Neural cell (in vitro differentiated cells): Measurements from ENCODE around the gene TBC1D3.
"Not testable (repeated sequence)": the region's sequence is repeated elsewhere in the genome, so short reads cannot be mapped to it uniquely, and the experiment has no call there.

Experiments
- EP300 ChIP-seq: fragments of 450-650 bp; conservative IDR thresholded peaks from 2 replicates; pipeline ENCODE4 v1.6.1; 2014; ENCODE audit warnings: antibody characterized with exemption, mild to moderate bottlenecking, moderate library complexity; ENCODE audit not compliant: poor library complexity, severe bottlenecking
- EZH2 ChIP-seq: fragments of 200-600, 300-800 bp; shearing (Covaris generic), sonication (generic); IDR thresholded peaks from 2 replicates; pipeline ENCODE4 v1.6.1; 2014; ENCODE audit warnings: antibody characterized with exemption, low read length, borderline replicate concordance, mild to moderate bottlenecking; ENCODE audit not compliant: insufficient read depth, poor library complexity, severe bottlenecking
- MXI1 ChIP-seq: fragments of 450-650 bp; conservative IDR thresholded peaks from 2 replicates; pipeline ENCODE4 v1.6.1; 2014; ENCODE audit warnings: antibody characterized with exemption, mild to moderate bottlenecking; ENCODE audit not compliant: poor library complexity, severe bottlenecking
- POLR2AphosphoS5 ChIP-seq: IDR thresholded peaks from 2 replicates; pipeline ENCODE4 v1.6.1; 2012
- RAD21 ChIP-seq: fragments of 450-650 bp; conservative IDR thresholded peaks from 2 replicates; pipeline ENCODE4 v1.6.1; 2014; ENCODE audit warnings: antibody characterized with exemption, mild to moderate bottlenecking, moderate library complexity
- TF ChIP-seq, protein P1 (sequence below): fragments of 450-650 bp; IDR thresholded peaks from 2 replicates; pipeline ENCODE4 v1.5.1; 2014; ENCODE audit warnings: antibody characterized with exemption, mild to moderate bottlenecking, moderate library complexity; ENCODE audit not compliant: poor library complexity, severe bottlenecking
- TF ChIP-seq, protein P2 (sequence below): IDR thresholded peaks from 2 replicates; pipeline ENCODE4 v1.6.1; 2012; ENCODE audit warnings: borderline replicate concordance

DNA sequence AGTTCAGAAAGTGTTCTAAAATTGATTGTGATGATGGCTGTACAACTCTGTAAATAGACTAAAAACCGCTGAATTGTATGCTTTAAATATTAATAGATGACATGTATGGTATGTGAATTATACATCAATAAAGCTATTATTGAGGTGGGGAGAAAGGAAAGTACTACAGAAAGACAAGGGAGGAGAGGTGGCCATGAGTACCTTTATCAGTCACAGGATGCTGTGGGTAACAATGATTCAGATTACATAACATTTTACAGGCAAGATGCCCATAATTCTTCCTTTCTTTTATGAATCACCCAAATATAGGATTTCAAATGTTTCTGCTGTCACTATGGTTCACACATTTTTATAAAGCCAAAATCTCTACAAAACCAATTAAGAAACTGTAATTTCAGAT lies 28.5 kb upstream of the TBC1D3 start:
- TF ChIP-seq, protein P1, sequence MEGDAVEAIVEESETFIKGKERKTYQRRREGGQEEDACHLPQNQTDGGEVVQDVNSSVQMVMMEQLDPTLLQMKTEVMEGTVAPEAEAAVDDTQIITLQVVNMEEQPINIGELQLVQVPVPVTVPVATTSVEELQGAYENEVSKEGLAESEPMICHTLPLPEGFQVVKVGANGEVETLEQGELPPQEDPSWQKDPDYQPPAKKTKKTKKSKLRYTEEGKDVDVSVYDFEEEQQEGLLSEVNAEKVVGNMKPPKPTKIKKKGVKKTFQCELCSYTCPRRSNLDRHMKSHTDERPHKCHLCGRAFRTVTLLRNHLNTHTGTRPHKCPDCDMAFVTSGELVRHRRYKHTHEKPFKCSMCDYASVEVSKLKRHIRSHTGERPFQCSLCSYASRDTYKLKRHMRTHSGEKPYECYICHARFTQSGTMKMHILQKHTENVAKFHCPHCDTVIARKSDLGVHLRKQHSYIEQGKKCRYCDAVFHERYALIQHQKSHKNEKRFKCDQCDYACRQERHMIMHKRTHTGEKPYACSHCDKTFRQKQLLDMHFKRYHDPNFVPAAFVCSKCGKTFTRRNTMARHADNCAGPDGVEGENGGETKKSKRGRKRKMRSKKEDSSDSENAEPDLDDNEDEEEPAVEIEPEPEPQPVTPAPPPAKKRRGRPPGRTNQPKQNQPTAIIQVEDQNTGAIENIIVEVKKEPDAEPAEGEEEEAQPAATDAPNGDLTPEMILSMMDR = not testable (repeated sequence)
- TF ChIP-seq EZH2, POLR2AphosphoS5, MXI1, RAD21, EP300: not testable (repeated sequence)
- TF ChIP-seq, protein P2, sequence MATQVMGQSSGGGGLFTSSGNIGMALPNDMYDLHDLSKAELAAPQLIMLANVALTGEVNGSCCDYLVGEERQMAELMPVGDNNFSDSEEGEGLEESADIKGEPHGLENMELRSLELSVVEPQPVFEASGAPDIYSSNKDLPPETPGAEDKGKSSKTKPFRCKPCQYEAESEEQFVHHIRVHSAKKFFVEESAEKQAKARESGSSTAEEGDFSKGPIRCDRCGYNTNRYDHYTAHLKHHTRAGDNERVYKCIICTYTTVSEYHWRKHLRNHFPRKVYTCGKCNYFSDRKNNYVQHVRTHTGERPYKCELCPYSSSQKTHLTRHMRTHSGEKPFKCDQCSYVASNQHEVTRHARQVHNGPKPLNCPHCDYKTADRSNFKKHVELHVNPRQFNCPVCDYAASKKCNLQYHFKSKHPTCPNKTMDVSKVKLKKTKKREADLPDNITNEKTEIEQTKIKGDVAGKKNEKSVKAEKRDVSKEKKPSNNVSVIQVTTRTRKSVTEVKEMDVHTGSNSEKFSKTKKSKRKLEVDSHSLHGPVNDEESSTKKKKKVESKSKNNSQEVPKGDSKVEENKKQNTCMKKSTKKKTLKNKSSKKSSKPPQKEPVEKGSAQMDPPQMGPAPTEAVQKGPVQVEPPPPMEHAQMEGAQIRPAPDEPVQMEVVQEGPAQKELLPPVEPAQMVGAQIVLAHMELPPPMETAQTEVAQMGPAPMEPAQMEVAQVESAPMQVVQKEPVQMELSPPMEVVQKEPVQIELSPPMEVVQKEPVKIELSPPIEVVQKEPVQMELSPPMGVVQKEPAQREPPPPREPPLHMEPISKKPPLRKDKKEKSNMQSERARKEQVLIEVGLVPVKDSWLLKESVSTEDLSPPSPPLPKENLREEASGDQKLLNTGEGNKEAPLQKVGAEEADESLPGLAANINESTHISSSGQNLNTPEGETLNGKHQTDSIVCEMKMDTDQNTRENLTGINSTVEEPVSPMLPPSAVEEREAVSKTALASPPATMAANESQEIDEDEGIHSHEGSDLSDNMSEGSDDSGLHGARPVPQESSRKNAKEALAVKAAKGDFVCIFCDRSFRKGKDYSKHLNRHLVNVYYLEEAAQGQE = not testable (repeated sequence)
